Transverse colon (tissue), 3 donors: ENCODE data around the gene ROBO1.

Experiments used
- CTCF ChIP-seq, 5 experiments: fragments of 200-600 bp in 3 of 5; fragments of 450-650 bp in 2 of 5; sonication (generic) in 3 of 5; IDR thresholded peaks; 1 replicate in 2 of 5; 2 replicates in 3 of 5; pipeline ENCODE4 v1.5.1; 2016 to 2017; ENCODE audit warnings: antibody characterized with exemption in 5 of 5, inconsistent platforms in 3 of 5, mild to moderate bottlenecking in 2 of 5, moderate library complexity in 1 of 5
- EP300 ChIP-seq: sonication (generic); formaldehyde crosslinking; IDR thresholded peaks from one replicate; pipeline ENCODE4 v1.6.1; 2017; ENCODE audit warnings: antibody characterized with exemption, low read depth

- TF ChIP-seq CTCF (IDR thresholded peaks at IDR 0.05) (no peak), EP300 (no peak)
Measured at GRCh38 chr3:78913711-78914110, 854.1 kb downstream of the ROBO1 start.
